ENCODE results near the gene MRPL11.

GRCh38 chr11:66410191-66410590 lies 28.5 kb downstream of the MRPL11 start:
- no peak for TF ChIP-seq CTCF (IDR thresholded peaks at IDR 0.05)
- no peak for TF ChIP-seq POLR2A (IDR thresholded peaks at IDR 0.05)
